GM19463 (cell line): ENCODE results near the gene COX4I1.

Experiments used
- ATAC-seq: cut with Tn5 transposase; IDR thresholded peaks from one replicate; pipeline ENCODE4 v1.9.1; 2021; ENCODE audit warnings: mild to moderate bottlenecking, moderate library complexity; ENCODE audit not compliant: unreplicated experiment

COX4I1 gene

DNA sequence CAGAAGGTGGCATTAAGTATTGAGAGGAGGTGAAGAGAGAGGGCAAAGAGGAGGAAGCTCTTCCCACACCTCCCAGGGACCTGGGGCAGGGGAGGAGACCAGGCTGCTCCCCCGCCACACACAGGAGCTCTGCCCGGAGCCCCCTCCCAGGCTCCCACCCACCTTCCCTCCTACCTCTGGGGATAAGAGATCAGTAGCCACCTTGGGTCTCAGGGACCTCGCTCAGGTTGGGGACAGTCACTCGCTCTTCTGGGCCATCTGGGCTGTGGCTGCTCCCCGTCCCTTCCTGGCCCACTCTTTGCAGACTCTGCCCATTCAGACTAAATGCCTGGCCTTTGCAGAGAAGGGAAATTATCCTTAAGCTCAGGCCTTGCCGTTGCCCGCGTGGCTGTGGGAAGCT, 33.7 kb upstream of the COX4I1 start:
- no peak for ATAC-seq

DNA sequence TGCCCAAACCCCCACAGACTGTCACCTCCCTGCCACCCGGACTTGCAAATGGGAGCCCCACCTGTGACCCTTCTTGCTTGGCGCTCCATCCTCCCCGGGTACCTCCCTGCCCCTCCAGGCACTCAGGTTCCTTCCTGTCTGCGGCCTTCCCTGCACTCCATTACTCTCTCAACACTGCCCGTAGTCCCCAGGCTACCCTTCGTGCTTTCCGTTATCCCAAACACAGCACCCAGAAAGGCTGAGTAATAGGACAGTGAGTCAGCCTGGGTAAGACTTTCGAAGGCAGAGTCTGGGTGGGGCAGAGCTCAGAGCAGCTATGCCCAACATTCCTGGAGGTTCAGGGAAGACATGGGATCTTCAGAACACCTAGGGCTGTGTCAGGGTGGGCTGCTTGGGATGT, 32.0 kb upstream of the COX4I1 start:
- no peak for ATAC-seq

DNA sequence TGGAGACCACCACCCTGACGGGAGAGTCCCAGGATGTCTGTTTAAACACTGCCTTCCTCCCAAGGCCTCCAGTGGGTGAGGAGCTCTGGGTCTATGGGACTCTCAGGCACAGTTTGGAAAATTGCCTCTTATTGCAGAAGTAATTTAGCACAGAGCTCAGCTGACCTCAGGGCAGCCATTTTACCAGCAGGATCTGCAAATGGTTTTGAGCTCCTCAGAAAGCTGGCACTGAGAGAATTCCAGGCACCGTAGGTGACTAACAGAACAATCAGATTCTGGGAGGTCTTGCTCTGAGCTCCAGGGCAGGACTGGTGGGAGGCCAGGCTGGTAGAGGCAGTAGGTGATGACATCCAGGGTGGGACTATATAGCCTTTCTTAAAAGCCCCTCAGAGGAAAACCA, 31.3 kb upstream of the COX4I1 start:
- no peak for ATAC-seq

DNA sequence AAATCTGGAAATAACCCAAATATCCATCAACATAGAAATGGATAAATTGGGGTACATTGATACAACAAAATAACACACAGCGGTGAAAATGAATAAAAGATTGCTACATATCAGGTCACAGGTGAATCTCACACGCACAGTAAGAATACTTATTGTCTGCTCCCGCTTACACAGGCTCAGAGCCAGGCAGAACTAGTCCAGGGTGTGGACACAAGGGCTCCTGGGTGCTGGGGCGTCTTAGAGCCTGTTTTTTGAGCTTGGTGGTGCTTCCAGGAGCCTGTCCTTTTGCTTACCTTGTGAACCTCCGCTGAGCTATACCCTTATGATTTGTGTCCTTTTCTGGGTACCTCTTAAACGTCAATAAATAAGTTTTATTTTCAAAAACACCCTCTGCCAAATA, 28.8 kb upstream of the COX4I1 start:
- no peak for ATAC-seq

DNA sequence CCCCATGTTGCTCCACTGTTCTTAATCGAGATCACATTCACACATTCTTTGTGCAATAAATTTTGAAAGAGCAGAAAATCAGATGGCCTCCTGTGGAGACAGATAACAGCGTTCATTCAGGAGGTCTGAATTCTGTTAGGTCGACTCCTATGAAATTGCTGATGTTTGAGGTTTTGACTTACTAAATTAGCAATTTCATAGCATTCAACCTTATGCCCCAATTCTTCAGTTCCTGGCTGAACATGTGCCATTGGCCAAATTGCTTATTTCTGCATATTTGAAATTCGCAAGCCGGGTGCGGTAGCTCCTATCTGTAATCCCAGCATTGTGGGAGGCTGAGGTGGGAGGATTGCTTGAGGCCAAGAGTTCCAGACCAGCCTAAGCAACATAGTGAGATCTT, 26.5 kb upstream of the COX4I1 start:
- no peak for ATAC-seq

DNA sequence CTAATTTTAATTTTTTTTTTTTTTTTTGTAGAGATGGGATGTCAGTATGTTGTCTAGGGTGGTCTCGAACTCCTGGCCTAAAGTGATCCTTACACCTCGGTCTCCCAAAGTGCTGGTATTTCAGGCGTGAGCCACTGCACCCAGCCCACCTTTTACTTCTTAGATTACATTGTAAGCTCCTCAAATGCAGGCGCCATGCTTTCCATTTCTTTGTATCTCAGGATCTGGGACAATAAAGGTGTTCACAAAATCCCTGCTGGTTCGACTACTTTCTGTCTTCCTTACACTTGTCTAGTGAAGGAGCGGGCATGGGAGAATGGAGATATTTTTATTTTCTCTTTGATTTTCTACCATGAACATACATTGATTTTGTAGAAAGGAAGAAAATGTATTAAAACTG, 25.4 kb upstream of the COX4I1 start:
- no peak for ATAC-seq

DNA sequence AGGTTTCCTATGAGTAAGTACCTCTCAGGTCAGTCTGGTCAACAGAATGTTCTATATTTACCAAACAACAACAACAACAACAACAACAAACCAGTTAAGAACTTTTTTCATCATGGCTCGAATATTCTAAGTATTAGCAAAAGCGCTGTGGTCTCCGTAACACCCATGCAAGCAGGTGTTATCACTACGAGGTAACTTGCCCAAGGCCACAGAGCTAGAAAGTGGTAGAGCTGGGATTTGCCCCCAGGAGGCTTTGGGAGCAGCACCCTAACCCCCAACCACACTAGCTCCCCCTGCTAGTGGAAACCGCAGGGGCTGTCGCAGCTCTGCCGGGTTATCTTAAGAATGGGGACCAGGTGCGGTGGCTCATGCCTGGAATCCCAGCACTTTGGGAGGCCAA, 24.7 kb upstream of the COX4I1 start:
- ATAC-seq, result no peak

DNA sequence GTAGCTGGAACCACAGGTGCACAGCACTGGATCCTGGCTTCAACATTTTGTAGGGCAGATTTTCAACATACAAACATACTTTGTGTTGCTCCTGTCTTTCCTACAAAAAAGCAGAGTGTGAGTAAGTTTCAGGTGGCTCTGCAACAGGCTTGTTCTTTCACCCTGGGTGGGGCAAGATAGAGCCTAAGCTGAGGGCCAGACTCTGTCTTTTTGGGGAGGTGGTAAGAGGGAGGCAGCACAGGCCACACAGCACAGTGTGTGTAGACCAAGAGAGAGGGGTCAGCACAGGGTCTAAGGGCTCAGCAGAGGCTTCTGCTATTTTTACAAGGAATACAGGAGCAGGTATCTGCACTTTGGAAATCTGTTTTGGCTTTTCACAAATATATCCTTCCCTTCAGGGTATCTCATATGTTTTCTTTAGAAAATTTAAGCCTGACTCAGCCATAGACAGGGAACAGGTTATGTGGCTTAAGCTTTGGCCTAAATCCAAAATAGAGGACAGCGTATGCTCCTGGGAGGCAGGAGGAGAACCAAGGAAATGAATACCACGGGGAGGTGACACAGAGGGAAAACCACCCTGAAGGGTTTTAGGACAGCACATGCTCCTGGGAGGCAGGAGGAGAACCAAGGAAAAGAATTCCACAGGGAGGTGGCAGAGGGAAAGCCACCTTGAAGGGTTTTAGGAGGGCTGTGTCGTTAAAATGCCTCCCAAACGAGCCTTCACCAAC, 21.7 kb upstream of the COX4I1 start:
- no peak for ATAC-seq

DNA sequence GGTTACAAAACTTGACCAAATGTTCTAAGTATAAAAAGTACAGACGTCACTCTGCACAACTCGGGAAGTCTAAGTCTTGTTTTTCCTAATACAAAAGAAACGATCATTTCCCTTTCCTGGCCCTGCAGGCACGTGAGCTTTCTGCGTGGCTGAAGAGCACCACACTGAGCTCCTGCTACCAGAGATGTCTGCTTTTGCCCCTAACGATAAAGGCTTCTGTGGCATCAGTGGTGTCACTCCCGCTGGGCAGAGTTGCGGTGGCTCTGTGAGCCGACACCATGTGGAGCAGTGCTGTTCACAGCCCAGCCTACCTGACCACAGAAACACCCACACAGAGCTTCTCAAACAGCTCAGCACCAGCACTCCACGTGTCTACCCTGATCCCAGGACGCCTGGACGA, 20.6 kb upstream of the COX4I1 start:
- ATAC-seq, result no peak

DNA sequence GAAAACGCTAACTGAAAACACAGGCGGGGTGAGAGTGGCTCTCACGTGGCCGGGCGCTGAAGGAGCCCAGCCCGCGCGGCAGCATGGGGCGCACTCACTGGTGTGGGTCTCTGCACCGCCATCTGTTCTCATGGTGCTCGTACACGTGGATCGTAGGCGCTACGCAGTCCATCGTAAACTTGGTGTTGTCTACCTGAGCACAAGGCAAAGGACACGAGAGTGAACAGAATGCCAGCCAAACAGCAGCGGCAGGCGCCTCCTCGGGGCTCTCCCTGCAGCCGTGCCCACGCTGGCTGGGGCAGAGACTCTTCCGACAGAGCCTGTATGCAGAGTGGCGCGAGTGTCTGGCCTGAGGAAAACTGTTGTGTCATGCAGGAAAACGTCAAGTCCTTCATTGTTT, 19.2 kb upstream of the COX4I1 start:
- no peak for ATAC-seq

DNA sequence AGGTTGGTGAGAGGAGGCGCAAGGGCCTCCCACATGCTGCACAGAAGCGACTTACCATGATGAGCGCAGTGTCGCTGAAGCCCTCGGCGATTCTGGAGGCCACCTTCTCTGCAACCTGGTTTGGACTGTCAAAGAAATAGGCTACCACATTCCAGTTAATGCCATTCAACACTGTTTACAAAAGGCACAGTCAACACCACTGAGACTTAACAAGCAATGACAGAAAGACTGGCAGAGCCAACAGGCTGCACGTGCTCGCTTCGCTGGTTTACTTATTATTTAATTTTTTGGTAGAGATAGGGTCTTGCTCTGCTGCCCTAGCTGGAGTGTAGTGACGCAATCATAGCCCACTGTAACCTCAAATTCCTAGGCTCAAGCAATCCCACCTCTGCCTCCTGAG, 18.3 kb upstream of the COX4I1 start:
- ATAC-seq, result no peak

DNA sequence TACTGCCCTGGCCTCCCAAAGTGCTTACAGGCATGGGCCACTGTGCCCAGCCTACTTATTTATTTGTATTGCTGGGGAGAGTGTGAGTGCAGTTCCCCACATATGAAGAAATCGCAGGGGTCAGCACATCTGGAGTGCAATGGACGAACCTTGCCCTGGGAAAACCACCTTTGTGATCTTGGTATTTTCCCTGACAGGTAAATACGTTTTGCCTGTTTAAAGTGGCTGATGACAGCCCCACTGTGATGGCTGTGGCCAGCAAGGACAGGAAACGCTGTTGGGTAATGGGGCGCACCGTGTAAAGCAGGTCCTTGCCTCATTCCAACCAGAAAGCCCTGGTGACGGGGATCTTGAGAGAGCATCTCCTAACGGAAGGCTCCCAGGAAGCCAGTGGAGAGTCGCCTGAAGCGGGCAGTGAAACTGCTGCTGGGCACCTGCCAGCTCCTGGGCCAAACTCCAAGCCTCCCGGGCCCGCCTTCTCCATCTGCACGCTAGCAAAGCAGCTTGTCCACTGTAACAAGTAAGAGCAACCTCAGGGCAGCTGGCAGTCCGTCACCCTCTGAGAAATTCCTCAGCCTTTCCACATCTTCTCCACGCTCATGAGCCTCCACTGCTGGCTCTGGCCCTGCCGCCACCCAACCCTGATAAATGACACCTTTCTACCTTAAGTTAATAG, 17.7 kb upstream of the COX4I1 start:
- ATAC-seq, result no peak

DNA sequence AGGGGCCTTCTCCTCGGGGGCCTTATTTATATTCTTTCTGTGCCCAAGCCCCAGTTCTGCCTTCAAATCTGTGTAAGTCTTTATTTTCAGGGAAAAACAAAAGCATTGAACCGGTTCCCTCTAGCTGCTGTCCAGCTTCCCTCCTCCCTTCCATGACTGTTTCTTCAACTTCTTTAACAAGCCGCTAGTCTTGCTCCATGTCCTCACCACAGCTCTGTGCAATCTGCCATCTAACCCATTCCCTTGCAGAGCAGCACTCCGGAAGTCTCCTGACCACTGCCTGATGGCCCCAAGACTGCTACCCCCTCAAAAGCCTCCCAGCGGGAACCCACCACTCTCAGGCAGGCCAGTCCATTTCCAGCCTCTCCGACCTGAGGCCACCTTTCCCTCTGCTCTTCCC, 17.0 kb upstream of the COX4I1 start:
- no peak for ATAC-seq

DNA sequence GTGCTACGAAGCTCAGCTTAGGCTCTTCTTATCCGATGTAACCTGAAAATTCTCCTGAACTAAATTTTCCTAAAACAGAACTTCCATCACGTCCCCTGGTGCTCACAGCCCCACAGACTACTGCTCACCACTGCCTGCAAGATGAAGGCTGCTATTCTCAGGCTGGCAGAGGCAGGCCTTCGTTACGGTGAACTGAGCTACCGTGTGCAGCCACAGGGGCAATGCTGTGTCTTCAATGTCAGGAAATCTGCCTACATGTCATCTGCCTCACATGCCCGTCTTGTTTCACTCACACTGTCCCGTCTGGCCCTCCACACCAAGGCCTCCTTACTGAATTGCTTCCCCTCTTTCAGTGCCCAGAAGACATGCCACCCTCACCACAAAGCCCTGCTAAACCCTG, 16.1 kb upstream of the COX4I1 start:
- no peak for ATAC-seq

DNA sequence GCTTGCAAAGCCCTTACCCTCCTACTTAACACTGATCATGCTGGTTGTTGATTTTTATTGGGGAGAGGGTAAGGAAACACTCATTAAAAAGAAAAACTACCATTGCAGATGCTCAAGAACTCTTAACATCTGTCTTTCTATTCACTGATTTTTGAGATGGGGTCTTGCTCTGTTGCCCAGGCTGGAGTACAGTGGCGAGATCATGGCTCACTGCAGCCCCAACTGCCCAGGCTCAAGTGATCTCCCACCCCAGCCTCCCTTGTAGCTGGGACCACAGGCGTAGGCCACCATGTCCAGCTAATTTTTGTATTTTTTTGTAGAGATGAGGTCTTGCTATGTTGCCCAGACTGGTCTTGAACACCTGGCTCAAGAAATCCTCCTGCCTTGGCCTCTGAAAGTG, 14.7 kb upstream of the COX4I1 start:
- no peak for ATAC-seq

DNA sequence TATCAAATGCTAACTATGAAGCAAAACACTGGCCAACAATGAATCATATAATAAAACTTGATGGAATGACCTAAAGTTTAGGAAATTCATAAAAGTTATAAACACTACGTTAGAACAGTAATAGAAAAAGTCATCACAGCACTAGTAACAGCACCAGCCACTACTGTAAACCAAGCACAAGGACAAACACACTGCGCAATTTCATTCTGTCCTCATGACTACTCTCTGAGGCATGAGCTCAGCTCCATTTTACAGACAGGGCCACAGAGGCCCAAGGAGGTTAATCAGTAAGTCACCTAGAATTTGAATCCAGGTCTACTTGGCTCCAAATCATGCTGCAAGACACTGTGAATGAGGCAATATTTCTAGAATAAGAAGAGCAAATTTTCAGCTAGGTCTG, 13.6 kb upstream of the COX4I1 start:
- ATAC-seq, result no peak

DNA sequence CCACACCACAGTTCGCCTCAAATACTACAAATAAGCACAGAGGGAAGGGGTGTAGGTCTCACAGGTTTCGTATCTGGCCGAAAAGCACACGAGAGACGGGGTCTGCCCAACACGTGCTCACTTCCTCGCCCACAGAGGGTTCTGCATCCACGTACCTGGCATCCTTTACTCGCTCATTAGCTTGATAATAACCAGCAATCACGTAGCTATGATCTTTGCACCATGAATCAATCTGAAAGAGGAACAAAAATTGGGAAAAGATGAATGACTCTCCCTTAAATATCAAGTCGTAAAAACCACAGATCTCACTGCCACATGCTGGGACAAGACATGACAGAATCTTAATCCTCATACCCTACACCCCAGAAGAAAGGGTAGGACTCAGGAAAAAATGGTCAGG, 10.7 kb upstream of the COX4I1 start:
- no peak for ATAC-seq

DNA sequence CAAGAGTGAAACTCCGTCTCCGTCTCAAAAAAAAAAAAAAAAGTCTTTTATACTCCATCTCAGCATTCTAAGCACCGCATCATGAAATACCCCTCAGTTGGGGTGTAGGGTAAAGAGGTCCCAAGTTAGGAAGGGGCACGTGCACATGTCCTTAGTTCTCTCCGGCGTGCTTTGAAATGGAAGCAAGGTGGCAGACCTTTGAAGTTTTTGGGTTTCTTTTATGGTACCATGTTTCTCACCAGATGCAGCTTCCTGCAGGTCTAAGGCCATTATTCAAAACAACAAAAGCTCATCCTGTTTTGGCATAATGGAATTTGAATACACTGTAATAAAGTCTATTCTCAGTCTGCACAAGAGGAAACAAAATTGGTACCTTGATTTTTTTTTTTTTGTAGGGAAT, 9.7 kb upstream of the COX4I1 start:
- ATAC-seq, result no peak

DNA sequence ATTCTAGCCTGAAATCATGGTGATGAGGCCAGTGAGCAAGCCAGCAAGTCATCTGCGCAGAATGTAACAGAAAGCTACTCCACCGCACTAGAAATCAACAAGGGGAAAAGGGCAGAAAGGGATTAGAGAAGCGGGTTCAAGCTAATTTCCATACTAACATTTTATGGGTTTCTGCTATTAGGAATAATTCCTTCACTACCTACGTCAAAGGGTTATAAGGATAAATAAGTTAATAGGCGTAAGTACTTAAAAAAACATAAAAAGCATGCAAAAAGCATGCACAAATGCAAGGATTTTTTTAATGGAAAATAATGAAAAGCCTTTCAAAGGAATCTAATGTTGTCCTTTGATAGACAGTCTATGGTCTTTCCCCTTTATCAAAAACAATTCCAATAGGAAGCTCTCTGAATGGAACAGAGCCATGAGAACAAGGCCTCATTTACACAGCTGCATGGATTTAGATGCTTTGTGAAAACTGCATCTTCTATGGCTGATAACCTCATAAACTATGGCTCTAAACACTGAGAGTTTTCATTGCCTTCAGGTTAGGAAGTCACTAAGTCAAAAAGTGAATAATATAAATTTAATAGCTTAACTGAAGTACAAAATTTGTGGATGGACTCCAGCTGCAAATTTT, 5.7 kb upstream of the COX4I1 start:
- no peak for ATAC-seq

DNA sequence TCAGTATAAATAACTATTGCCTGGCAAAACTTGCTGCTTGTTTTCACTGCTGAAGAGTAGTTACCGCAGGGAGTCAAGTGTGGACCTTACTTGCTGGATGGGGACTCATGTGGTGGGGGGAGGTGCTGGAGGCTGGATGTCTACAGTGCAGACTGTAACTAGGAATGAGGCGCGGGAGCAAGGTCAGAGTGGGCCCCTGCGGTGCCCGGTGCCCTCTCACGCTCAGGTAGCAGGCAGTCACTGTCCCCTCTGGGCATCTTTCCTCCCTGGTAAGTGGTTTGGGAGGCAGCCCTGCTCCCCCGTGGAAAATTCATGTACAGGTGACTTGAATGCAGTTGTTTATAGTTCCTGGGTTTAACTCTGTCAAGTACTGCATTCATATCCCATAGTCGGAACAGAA, 4.8 kb upstream of the COX4I1 start:
- no peak for ATAC-seq

DNA sequence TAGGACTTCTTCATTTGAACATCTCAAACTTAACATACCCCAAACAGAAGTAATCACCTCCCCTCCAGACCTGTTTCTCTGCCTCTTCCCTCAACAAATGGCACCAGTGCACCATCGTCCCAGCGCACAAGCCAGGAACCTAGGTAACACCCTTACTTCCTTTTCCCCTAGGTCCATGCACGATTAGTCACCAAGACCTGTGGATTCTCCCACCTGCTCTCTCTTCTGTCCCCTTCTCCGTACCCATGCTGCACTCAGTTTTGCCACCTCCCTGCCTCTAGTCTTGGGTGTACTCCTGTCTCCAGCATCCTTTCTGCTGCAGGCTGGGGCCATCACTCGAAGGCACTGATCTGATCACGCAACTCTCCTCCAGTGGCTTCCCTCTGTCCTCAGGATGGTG, 3.3 kb upstream of the COX4I1 start:
- ATAC-seq, result no peak

DNA sequence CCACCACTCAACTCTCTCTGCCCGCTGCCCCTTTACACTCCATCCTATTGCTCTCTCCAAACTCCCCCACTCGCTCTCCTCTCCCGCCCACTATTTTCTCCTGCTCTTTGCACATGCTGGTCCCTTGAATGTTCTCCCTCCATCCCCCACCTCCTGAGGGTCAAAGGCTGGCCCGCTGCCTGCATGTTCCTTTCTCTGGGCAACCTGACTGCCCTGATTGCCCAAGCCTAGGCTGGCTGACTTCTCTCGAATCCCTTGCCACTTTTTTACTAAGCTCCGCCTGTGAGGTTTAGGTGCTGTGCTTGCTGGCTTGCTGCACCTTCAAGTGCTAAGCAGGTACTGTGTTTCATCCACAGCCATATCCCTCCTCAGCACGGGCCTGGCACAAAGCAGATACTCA, 2.9 kb upstream of the COX4I1 start:
- no peak for ATAC-seq
